HEK293 (cell line): Measurements from ENCODE around the gene CTSA.

Source experiments
- CTCF ChIA-PET: fragments of 350-600 bp; formaldehyde crosslinking; extraction: SDS; loops from one replicate; lab custom pipeline; 2021; ENCODE audit warnings: antibody characterized with exemption; lab: Yijun Ruan, JAX
- POLR2A ChIA-PET: fragments of 300-600 bp; formaldehyde crosslinking; extraction: SDS; loops from one replicate; lab custom pipeline; 2020; ENCODE audit warnings: antibody characterized with exemption, inconsistent platforms; lab: Yijun Ruan, JAX
- H3K27ac ChIP-seq: fragments of 200-500 bp; sonication (Bioruptor generic); 2 replicates; pipeline ENCODE4 v1.5.1; 2014; ENCODE audit warnings: low read depth, low read length, control low read depth, inconsistent platforms; ENCODE audit errors: extremely low read depth
- H3K36me3 ChIP-seq, 2 experiments: fragments of 200-500 bp in 1 of 2; sonication (Bioruptor generic) in 1 of 2; 1 replicate in 1 of 2; 2 replicates in 1 of 2; pipeline ENCODE4 v1.5.1; 2014 to 2017; ENCODE audit warnings: inconsistent platforms in 2 of 2, low read length in 2 of 2; ENCODE audit not compliant: control insufficient read depth in 2 of 2, insufficient read depth in 1 of 2
- H3K4me1 ChIP-seq: fragments of 200-500 bp; sonication (Bioruptor generic); 2 replicates; pipeline ENCODE4 v1.5.1; 2014; ENCODE audit warnings: mild to moderate bottlenecking, low read length, inconsistent platforms; ENCODE audit not compliant: control insufficient read depth, insufficient read depth
- H3K4me3 ChIP-seq: 2 replicates; pipeline ENCODE4 v1.5.1; 2011; ENCODE audit warnings: low read depth, mild to moderate bottlenecking, control low read depth, low read length, moderate library complexity
- H3K9me3 ChIP-seq: fragments of 200-500 bp; sonication (Bioruptor generic); 2 replicates; pipeline ENCODE4 v1.5.1; 2014; ENCODE audit warnings: low read depth, low read length, inconsistent platforms; ENCODE audit not compliant: control insufficient read depth, insufficient read depth
- GLIS2 ChIP-seq: fragments of 450-650 bp; formaldehyde crosslinking; IDR thresholded peaks from 2 replicates; pipeline ENCODE4 v1.5.1; 2016; ENCODE audit warnings: missing biosample characterization, missing genetic modification characterization
- KLF16 ChIP-seq: fragments of 450-650 bp; formaldehyde crosslinking; IDR thresholded peaks from 2 replicates; pipeline ENCODE4 v1.5.1; 2017; ENCODE audit warnings: missing biosample characterization, missing genetic modification characterization
- SALL2 ChIP-seq: fragments of 450-650 bp; formaldehyde crosslinking; IDR thresholded peaks from 2 replicates; pipeline ENCODE4 v1.5.0; 2017; ENCODE audit warnings: missing biosample characterization, mild to moderate bottlenecking, missing genetic modification characterization, borderline replicate concordance
- SP2 ChIP-seq: fragments of 450-650 bp; formaldehyde crosslinking; IDR thresholded peaks from 2 replicates; pipeline ENCODE4 v1.5.1; 2016; ENCODE audit warnings: missing biosample characterization, missing genetic modification characterization
- SP3 ChIP-seq: fragments of 450-650 bp; formaldehyde crosslinking; IDR thresholded peaks from 2 replicates; pipeline ENCODE4 v1.5.1; 2016; ENCODE audit warnings: missing biosample characterization, missing genetic modification characterization
- YY1 ChIP-seq: fragments of 450-650 bp; formaldehyde crosslinking; IDR thresholded peaks from 2 replicates; pipeline ENCODE4 v1.5.1; 2018; ENCODE audit warnings: missing biosample characterization, missing genetic modification characterization
- ZIC2 ChIP-seq: fragments of 450-650 bp; formaldehyde crosslinking; IDR thresholded peaks from 2 replicates; pipeline ENCODE4 v1.5.1; 2016; ENCODE audit warnings: missing biosample characterization, missing genetic modification characterization
- ZNF140 ChIP-seq: fragments of 450-650 bp; formaldehyde crosslinking; IDR thresholded peaks from 2 replicates; pipeline ENCODE4 v1.5.1; 2016; ENCODE audit warnings: missing biosample characterization, missing genetic modification characterization
- ZNF2 ChIP-seq: fragments of 450-650 bp; formaldehyde crosslinking; IDR thresholded peaks from 2 replicates; pipeline ENCODE4 v1.5.1; 2016; ENCODE audit warnings: missing biosample characterization, missing genetic modification characterization
- ZNF341 ChIP-seq: fragments of 450-650 bp; formaldehyde crosslinking; IDR thresholded peaks from 2 replicates; pipeline ENCODE4; 2016; ENCODE audit warnings: low read depth, missing biosample characterization, missing genetic modification characterization
- ZNF521 ChIP-seq: fragments of 450-650 bp; formaldehyde crosslinking; IDR thresholded peaks from 2 replicates; pipeline ENCODE4 v1.5.1; 2017; ENCODE audit warnings: missing biosample characterization, mild to moderate bottlenecking, missing genetic modification characterization
- ZNF600 ChIP-seq: fragments of 450-650 bp; formaldehyde crosslinking; IDR thresholded peaks from 2 replicates; pipeline ENCODE4 v1.5.1; 2016; ENCODE audit warnings: missing biosample characterization, missing genetic modification characterization
- ZNF621 ChIP-seq: fragments of 450-650 bp; formaldehyde crosslinking; IDR thresholded peaks from 2 replicates; pipeline ENCODE4 v1.5.1; 2017; ENCODE audit warnings: missing biosample characterization, missing genetic modification characterization
- ZNF776 ChIP-seq: fragments of 450-650 bp; formaldehyde crosslinking; IDR thresholded peaks from 2 replicates; pipeline ENCODE4 v1.5.0; 2017; ENCODE audit warnings: missing biosample characterization, missing genetic modification characterization, borderline replicate concordance
- ZNF830 ChIP-seq: fragments of 450-650 bp; IDR thresholded peaks from 2 replicates; pipeline ENCODE4 v1.5.0; 2018; ENCODE audit warnings: missing biosample characterization, missing genetic modification characterization, low read depth, mild to moderate bottlenecking, moderate library complexity

Gene CTSA

DNA sequence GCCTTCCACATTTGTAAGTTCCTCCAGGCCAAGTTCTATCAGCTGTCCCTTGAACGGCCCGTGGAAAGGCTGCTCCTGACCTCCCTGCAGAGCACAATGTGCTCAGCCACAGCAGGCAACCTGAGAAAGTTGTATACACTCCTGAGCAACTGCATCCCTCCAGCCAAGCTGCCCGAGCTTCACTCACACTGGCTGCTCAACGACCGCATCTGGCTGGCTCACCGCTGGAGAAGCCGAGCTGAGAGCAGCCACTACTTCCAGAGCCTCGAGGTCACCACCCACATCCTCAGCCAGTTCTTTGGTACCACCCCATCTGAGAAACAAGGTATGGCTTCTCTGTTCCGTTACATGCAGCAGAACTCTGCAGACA is 8.1 kb upstream of the CTSA start:
- no peaks in the 10 kb centered on the region for H3K4me1 ChIP-seq
- H3K9me3 ChIP-seq = no peaks in the 10 kb centered on the region
- H3K36me3 ChIP-seq = peaks cover 0 to 51% of the 10 kb centered on the region in 2 experiments; a peak in 2 of 3 replicates
- H3K27ac ChIP-seq = no peak overlapping the region
- TF ChIP-seq ZIC2 (tag by site-specific recombination) = peak; percentile 59
- no peak for TF ChIP-seq SP3 (tag by site-specific recombination)
- TF ChIP-seq ZNF830 (tag by site-specific recombination) = no peak
- peak; percentile 54; the same call in 1 of the 2 replicates for TF ChIP-seq ZNF600 (tag by site-specific recombination)
- no peak for TF ChIP-seq ZNF140 (tag by site-specific recombination)
- TF ChIP-seq ZNF2 = no peak
- no peak overlapping the region for H3K4me3 ChIP-seq
- CTCF ChIA-PET = interaction anchor here (0.6 to 3.0 kb wide), 3 partner anchors 51 to 86 kb away, joined by 3 to 16 read pairs (median 4); no protein-coding TSS in a partner anchor
- POLR2A ChIA-PET = interaction anchor here (0.6 to 3.2 kb wide), 3 partner anchors 28 to 59 kb away, joined by 3 to 26 read pairs (median 4); partner anchors contain the start of gene PCIF1

DNA sequence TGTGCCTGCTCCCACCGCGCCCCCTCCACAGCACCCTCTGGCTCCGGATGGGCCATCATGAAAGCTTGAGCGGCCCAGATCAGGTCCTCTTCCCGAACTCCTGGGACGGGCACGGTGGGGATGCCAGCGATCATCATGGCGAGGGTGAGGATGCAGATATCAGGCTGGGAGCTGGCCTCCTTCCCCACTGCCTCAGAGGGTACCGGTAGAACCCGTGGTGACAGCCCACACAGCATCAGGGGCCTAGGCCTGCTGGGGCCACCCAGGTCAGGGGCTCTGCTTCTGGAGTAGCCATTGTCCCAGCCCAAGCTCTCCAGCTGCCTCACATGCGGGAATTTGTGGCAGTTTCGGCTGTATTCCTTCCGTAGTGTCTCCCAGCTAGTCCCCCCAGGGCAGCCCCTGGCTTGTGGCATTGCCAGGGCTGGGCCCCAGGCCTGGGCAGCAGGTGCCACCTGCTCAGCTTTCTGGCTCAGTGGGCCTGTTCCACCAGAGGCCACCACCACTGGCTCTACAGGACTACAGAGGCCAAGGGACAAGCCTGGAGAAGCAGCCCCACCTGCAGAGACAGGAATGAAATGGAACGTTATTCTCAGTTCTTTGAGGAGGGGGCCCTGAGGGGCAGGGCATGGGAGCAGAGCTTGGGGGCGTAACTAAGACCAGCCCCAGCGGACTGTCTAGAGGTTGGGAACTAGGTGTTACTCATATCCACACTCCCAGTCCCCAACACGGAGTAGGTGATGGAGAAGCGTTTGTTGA is 4.4 kb upstream of the CTSA start:
- Histone ChIP-seq H3K4me1 (peaks cover under 1% of the 10 kb centered on the region; the same call in 1 of the 2 replicates), H3K4me3 (no peak overlapping the region), H3K27ac (no peak overlapping the region), H3K9me3 (no peaks in the 10 kb centered on the region), H3K36me3 (peaks cover 0 to 48% of the 10 kb centered on the region in 2 experiments; a peak in 2 of 3 replicates)
- CTCF ChIA-PET = interaction anchor here (0.6 kb wide), 1 partner anchor 62 kb away, joined by 3 read pairs; no protein-coding TSS in a partner anchor
- TF ChIP-seq KLF16 (tag by site-specific recombination) = no peak
- TF ChIP-seq ZNF140 (tag by site-specific recombination) = no peak
- POLR2A ChIA-PET = no interaction called here

DNA sequence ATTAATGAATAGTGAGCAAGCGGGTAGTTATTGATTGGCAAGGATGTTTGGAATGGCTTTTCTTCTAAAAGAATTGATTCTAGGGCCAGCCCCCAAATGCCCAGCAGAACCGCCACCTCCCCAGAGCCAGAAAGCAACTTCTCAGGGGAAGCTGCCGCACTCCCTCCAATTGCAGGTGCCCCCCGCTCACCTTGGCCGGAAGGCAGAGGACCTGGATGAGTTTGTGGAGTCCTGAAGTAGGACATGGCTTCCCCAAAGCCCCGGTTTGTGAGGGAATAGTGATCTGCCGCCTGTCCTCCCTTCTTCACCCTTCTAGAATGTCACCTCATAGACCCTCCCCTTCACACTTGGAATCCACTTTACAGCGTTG is 3.8 kb upstream of the CTSA start, which contains the start of gene SPATA25:
SPATA25 (minus strand) TSS at position 277 of the 370 bp plus-strand sequence; CDS start at position 245, 32 bp downstream.
- Histone ChIP-seq H3K27ac (no peak within 1 kb of the TSS), H3K4me1 (peaks cover 3% of the 10 kb centered on the region; the same call in 1 of the 2 replicates), H3K4me3 (no peak within 1 kb of the TSS), H3K36me3 (peaks cover 0 to 45% of the 10 kb centered on the region in 2 experiments; a peak in 2 of 3 replicates), H3K9me3 (no peaks in the 10 kb centered on the region)
- peak; percentile 34; the same call in 1 of the 2 replicates for TF ChIP-seq ZNF600 (tag by site-specific recombination)
- TF ChIP-seq ZNF341 (tag by site-specific recombination) = no peak
- POLR2A ChIA-PET = no interaction called here
- CTCF ChIA-PET = interaction anchor here (0.6 kb wide), 1 partner anchor 63 kb away, joined by 3 read pairs; no protein-coding TSS in a partner anchor

DNA sequence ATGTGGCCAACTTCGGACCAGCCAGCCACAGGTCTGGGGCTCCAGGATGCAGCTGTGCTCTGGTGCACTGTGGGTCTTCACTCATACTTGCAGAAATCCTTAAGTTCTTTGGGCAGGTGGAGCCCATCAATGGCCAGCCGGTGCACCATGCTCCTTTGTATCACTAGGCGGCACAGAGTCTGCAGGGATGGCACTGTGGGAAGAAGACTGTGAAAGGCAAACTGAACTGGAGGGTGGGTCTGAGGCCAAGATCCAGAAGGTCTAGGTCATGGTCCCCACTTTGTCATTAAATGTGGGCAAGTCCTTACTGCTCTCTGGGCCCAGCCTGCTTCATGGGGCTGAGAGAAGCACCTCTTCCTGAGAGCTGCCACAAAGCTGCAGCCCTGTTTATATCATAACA is 2.5 kb upstream of the CTSA start:
- Histone ChIP-seq H3K4me1 (peaks cover 3% of the 10 kb centered on the region; the same call in 1 of the 2 replicates), H3K4me3 (no peak overlapping the region), H3K9me3 (no peaks in the 10 kb centered on the region), H3K36me3 (peaks cover 0 to 41% of the 10 kb centered on the region in 2 experiments; a peak in 2 of 3 replicates), H3K27ac (no peak overlapping the region)
- TF ChIP-seq SALL2 (tag by site-specific recombination) (no peak), ZNF776 (no peak), ZNF621 (tag by site-specific recombination) (no peak), ZNF521 (tag by site-specific recombination) (no peak), SP2 (tag by site-specific recombination) (no peak), YY1 (tag by site-specific recombination) (no peak), GLIS2 (tag by site-specific recombination) (no peak)
- ChIA-PET CTCF (no interaction called here), POLR2A (no interaction called here)
